Fibroblast of lung (primary cell): ENCODE data around the gene NKX6-2.

Source experiments
- EZH2 ChIP-seq: IDR thresholded peaks from 2 replicates; pipeline ENCODE4 v1.5.1; 2012; ENCODE audit warnings: low read length, control low read depth, mild to moderate bottlenecking; ENCODE audit errors: missing control alignments
- TF ChIP-seq, protein P1 (sequence below), 2 donors: IDR thresholded peaks in 1 of 2; conservative IDR thresholded peaks in 1 of 2; 1 replicate in 1 of 2; 2 replicates in 1 of 2; pipeline ENCODE4 v1.5.1; 2011 to 2012; ENCODE audit warnings: low read length in 2 of 2, control low read depth in 1 of 2, inconsistent platforms in 1 of 2, low read depth in 1 of 2, mild to moderate bottlenecking in 1 of 2

DNA sequence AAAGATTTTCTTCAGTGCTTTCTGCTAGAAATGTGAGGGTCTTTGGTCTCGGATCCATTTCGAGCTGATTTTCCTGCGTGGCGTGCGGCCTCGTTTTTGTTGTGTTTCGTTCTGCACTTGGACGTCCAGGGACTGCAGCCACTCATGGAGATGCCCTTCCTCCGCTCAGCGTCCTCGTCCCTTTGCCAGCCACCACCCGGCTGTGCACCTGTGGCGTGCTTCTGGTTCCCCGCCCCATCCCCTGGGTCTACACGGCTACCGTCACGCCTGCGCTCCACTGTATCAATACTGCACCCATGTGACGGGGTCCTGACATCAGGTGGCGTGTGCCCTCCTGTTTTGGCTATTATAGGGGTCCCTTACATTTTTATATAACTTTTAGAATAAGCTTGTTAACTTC lies 42.7 kb upstream of the NKX6-2 start:
- no peak for TF ChIP-seq EZH2
- TF ChIP-seq, protein P1, sequence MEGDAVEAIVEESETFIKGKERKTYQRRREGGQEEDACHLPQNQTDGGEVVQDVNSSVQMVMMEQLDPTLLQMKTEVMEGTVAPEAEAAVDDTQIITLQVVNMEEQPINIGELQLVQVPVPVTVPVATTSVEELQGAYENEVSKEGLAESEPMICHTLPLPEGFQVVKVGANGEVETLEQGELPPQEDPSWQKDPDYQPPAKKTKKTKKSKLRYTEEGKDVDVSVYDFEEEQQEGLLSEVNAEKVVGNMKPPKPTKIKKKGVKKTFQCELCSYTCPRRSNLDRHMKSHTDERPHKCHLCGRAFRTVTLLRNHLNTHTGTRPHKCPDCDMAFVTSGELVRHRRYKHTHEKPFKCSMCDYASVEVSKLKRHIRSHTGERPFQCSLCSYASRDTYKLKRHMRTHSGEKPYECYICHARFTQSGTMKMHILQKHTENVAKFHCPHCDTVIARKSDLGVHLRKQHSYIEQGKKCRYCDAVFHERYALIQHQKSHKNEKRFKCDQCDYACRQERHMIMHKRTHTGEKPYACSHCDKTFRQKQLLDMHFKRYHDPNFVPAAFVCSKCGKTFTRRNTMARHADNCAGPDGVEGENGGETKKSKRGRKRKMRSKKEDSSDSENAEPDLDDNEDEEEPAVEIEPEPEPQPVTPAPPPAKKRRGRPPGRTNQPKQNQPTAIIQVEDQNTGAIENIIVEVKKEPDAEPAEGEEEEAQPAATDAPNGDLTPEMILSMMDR (conservative IDR thresholded peaks at IDR 0.05 in 1 of 2, IDR thresholded peaks at IDR 0.05 in 1 of 2; ENCODE audit: low read depth in 1 of 2, low read length in 2 of 2) = no peak
